ENCODE data around the gene CENPP.

- TF ChIP-seq EZH2 (IDR thresholded peaks at IDR 0.05; ENCODE audit: low read length, unreplicated experiment) (no peak), EZH2phosphoT487 (IDR thresholded peaks at IDR 0.05; ENCODE audit: borderline replicate concordance, low read length) (no peak), CTCF (conservative IDR thresholded peaks at IDR 0.05; ENCODE audit: low read depth, low read length) (no peak)
Observed at GRCh38 chr9:92325991-92326500, 293 bp downstream of the CENPP start.

Data from PC-3 (cell line).